ENCODE results near the gene NUDT2.

- no peak for TF ChIP-seq EZH2 (IDR thresholded peaks at IDR 0.05)
- no peak for TF ChIP-seq FOXP2 (optimal IDR thresholded peaks at IDR 0.05; ENCODE audit: control extremely low read depth, extremely low read length, insufficient read depth)
- TF ChIP-seq POLR2AphosphoS5 (IDR thresholded peaks at IDR 0.05; ENCODE audit: borderline replicate concordance, low read depth, low read length) = no peak
These were observed 11.9 kb upstream of the NUDT2 start for GRCh38 chr9:34317436-34317835.
